Coronary artery (tissue), 2 donors: ENCODE results near the gene NIPAL4.
A peak's percentile ranks its signal among the peaks of the same experiment; 100 is the strongest.
"Not testable (repeated sequence)": the region's sequence is repeated elsewhere in the genome, so short reads cannot be mapped to it uniquely, and the experiment has no call there.

Source experiments
- DNase-seq: peaks from one replicate; pipeline ENCODE4 v3.0.0-alpha.2; 2017; ENCODE audit warnings: low spot score
- H3K27ac ChIP-seq, 2 donors: fragments of 200-600 bp; sonication (generic); one replicate each; pipeline ENCODE4 v1.5.1; 2016 to 2019
- H3K4me3 ChIP-seq: fragments of 200-600 bp; sonication (generic); 2 replicates; pipeline ENCODE4 v1.5.1; 2016; ENCODE audit warnings: mild to moderate bottlenecking, moderate library complexity
- TF ChIP-seq, protein P1 (sequence below): fragments of 200-600 bp; sonication (generic); IDR thresholded peaks from one replicate; pipeline ENCODE4 v1.5.1; 2019; ENCODE audit warnings: antibody characterized with exemption

Gene NIPAL4

DNA sequence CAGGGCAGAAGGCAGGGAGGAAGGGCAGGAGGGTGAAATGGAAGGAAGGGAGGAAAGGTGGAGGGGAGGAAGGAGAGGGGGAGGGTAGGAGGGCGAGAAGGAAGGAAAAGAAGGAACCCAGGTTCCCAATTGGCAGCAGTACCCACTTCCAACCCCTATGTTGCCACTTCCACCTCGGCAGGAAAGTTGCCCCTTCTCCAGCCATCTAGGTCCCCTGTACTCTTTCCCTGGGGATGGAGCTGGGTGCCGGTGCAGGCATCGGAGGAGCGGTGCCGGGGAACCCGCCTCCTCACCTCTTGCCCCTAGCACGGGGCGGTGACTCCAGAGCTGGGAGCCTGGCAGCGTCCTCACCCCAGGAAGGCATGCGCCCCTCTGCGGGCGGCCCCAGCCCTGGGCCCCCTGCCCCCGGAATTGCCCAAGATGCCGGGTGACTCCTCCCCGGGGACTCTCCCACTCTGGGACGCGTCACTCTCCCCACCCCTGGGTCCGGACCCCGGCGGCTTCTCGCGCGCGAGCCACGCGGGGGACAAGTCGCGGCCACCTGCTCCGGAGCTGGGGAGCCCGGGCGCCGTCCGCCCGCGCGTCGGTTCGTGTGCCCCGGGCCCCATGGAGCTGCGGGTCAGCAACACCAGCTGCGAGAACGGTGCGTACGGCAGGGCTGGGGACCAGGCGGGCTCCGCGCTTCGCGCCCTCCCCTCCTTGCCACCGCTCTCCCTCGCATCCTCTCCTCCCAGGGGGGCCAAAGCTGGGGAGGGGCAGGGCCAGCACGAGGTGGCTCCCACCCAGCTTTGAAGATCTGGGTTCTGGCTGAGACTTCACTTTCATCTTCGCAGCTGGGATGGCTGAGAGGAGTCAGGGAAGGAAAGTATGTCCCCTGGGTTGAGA lies at the start of gene NIPAL4:
Gene NIPAL4, plus strand, starts transcription at position 499 of the 885 bp plus-strand sequence. Its CDS starts 108 bp downstream, at position 607.
- peak; percentile 73 for DNase-seq
- TF ChIP-seq, protein P1, sequence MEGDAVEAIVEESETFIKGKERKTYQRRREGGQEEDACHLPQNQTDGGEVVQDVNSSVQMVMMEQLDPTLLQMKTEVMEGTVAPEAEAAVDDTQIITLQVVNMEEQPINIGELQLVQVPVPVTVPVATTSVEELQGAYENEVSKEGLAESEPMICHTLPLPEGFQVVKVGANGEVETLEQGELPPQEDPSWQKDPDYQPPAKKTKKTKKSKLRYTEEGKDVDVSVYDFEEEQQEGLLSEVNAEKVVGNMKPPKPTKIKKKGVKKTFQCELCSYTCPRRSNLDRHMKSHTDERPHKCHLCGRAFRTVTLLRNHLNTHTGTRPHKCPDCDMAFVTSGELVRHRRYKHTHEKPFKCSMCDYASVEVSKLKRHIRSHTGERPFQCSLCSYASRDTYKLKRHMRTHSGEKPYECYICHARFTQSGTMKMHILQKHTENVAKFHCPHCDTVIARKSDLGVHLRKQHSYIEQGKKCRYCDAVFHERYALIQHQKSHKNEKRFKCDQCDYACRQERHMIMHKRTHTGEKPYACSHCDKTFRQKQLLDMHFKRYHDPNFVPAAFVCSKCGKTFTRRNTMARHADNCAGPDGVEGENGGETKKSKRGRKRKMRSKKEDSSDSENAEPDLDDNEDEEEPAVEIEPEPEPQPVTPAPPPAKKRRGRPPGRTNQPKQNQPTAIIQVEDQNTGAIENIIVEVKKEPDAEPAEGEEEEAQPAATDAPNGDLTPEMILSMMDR, result no peak
- H3K4me3 ChIP-seq, result peak within 1 kb of the TSS; percentile 79
- H3K27ac ChIP-seq, result peak within 1 kb of the TSS in 1 of 2 donors; percentile 6

DNA sequence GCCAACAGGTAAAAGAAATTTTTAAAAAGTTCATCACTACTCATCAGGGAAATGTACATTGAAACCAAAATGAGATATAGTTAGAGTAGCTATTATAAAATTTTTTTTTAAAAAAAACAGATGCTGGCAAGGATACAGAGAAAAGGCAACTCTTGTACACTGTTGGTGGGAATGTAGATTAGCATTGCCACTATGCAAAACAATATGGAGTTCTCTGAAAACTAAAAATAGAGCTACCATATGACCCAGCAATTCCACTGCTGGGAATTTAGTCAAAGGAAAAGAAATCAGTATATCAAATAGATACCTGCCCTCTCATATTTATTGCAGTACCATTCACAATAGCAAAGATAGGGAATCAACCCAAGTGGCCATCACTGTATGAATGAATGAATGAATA lies 44.2 kb upstream of the NIPAL4 start:
- no peak overlapping the region for H3K27ac ChIP-seq
- TF ChIP-seq, protein P1, result no peak
- no peak for DNase-seq
- no peak overlapping the region for H3K4me3 ChIP-seq

DNA sequence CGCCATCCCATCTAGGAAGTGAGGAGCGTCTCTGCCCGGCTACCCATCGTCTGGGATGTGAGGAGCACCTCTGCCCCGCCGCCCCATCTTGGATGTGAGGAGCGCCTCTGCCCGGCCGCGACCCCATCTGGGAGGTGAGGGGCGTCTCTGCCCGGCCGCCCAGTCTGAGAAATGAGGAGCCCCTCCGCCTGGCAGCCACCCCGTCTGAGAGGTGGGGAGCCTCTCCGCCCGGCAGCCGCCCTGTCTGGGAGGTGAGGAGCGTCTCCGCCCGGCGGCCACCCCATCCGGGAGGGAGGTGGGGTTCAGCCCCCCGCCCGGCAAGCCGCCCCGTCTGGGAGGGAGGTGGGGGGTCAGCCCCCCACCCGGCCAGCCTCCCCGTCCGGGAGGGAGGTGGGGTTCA lies 40.5 kb upstream of the NIPAL4 start:
- H3K4me3 ChIP-seq, H3K27ac ChIP-seq, DNase-seq: not testable (repeated sequence)

DNA sequence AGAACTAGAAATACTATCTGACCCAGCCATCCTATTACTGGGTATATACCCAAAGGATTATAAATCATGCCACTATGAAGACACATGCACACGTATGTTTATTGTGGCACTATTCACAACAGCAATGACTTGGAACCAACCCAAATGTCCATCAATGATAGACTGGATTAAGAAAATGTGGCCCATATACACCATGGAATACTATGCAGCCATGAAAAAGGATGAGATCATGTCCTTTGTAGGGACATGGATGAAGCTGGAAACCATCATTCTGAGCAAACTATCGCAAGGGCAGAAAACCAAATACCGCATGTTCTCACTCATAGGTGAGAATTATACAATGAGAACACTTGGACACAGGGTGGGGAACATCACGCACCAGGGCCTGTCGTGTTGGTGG lies 30.1 kb upstream of the NIPAL4 start:
- DNase-seq, H3K27ac ChIP-seq, H3K4me3 ChIP-seq: not testable (repeated sequence)

DNA sequence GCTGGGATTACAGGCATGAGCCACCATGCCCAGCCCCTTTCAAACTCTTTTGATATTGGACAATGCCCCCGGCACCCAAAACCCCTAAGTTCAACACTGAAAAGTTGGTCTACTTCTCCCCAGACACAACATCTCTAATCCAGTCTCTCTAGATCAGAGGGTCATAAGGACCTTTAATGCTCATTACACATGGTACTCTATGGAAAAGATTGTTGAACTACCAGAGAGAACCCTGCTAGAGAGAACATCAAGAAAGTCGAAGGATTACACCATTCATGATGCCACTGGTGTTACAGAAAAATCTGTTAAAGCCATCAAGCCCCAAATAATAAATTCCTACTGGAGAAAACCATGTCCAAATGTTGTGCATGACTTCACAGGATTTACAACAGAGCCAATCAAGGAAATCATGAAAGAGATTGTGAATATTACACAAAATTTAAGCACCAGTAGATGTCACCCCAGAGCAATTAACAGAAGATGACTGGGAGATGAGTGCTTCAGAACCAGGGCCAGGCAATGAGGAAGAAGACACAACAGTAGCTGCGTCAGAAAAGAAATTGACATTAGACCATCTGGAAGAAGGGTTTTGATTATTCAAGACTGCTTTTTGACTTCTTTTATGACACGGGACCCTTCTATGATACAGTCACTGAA lies 28.3 kb upstream of the NIPAL4 start:
- no peak overlapping the region for H3K27ac ChIP-seq
- H3K4me3 ChIP-seq, result no peak overlapping the region
- TF ChIP-seq, protein P1, result no peak
- DNase-seq, result no peak

DNA sequence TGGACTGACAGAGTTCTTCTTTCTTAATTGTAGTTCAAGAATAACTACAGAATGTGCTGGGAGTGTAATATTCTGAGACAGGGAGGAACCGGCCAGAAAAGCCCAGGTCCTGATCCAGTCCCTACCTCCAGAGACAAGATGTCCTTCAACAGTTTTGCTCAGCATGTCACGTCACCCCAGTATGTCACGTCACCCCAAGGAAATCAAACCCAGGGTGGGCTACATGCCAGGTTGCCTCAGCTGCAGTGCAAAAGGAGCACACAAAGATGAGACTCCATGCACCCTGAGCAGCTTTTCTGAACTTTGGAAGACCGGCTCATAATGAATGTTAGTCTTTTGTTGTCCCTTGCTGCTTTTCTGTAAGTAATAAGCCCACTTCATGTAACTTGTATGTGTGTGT lies 25.9 kb upstream of the NIPAL4 start:
- TF ChIP-seq, protein P1, result no peak
- DNase-seq, result no peak
- Histone ChIP-seq H3K4me3 (no peak overlapping the region), H3K27ac (no peak overlapping the region)

DNA sequence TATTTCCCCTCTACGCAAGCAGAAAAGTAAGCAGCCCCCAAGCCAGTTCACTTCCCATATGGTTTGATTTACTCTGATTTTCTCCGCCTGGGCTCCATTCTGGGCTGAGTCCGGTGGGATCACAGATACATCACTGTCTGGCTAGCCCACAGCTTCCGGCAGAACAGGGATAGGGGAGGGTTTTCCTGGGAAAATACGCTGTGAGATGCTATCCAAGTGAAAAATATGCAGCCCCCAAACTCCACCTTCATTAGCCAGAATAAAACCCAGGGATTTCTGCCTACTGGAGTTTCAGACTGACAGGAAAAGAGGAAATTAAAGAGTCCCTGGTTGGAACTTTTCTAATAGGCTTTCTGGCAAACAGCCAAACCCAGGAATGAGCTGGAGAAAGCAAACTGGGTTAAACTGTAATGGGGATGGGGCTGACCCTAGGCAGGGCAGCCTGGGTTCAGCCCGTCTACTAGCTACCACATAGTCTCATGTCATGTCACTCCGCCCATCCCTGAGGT lies 16.9 kb upstream of the NIPAL4 start:
- DNase-seq, result no peak
- TF ChIP-seq, protein P1, result no peak
- Histone ChIP-seq H3K4me3 (no peak overlapping the region), H3K27ac (no peak overlapping the region)

DNA sequence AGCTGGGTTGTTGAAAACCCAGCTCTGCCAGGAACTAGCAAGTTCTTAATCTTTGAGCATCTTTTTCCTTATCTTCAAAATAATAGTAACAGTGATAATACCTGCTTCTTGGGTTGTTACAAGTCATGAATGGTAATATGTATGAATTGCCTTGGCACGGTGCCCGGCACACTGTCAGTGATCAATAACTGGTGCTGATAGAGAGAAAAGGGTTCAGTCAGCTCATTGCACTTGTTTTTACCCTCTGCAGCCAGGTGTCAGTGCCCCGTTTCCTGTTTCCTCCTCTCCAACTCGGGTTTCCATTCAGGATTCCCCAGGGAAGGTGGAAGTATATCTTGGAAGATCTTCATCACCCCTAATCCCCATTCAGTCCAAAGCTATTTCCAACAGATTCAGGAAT lies 15.8 kb upstream of the NIPAL4 start:
- no peak overlapping the region for H3K27ac ChIP-seq
- DNase-seq, result no peak
- no peak overlapping the region for H3K4me3 ChIP-seq
- TF ChIP-seq, protein P1, result no peak
